Glomerular visceral epithelial cell (primary cell): Measurements from ENCODE around the gene COL16A1.
A peak's percentile ranks its signal among the peaks of the same experiment; 100 is the strongest.

Source experiments
- DNase-seq: peaks from one replicate; pipeline ENCODE4 v3.0.0-alpha.2; 2016; ENCODE audit errors: extremely low spot score

COL16A1 gene

GRCh38 chr1:31687601-31688000, 16.2 kb downstream of the COL16A1 start:
- DNase-seq: no peak

GRCh38 chr1:31685795-31686194, 18.0 kb downstream of the COL16A1 start:
- DNase-seq: no peak

GRCh38 chr1:31683997-31684396, 19.8 kb downstream of the COL16A1 start:
- no peak for DNase-seq

- DNase-seq: no peak
These were observed 22.4 kb downstream of the COL16A1 start for GRCh38 chr1:31681415-31681814.

- DNase-seq: no peak
These were observed 24.1 kb downstream of the COL16A1 start for GRCh38 chr1:31679676-31680230.

GRCh38 chr1:31679091-31679490, 24.7 kb downstream of the COL16A1 start:
- DNase-seq: no peak

GRCh38 chr1:31678681-31679080, 25.1 kb downstream of the COL16A1 start:
- no peak for DNase-seq

- no peak for DNase-seq
These were observed 25.9 kb downstream of the COL16A1 start for GRCh38 chr1:31677949-31678348.

GRCh38 chr1:31677401-31677800, 26.4 kb downstream of the COL16A1 start:
- DNase-seq: no peak

GRCh38 chr1:31675756-31676155, 28.1 kb downstream of the COL16A1 start:
- no peak for DNase-seq

GRCh38 chr1:31675161-31675560, 28.7 kb downstream of the COL16A1 start:
- DNase-seq: no peak

- DNase-seq: no peak
These were observed 29.2 kb downstream of the COL16A1 start for GRCh38 chr1:31674626-31675025.

GRCh38 chr1:31673433-31673832, 30.4 kb downstream of the COL16A1 start:
- DNase-seq: no peak

- DNase-seq: no peak
These were observed 30.8 kb downstream of the COL16A1 start for GRCh38 chr1:31672986-31673385.

- no peak for DNase-seq
These were observed 32.1 kb downstream of the COL16A1 start for GRCh38 chr1:31671561-31672201.

- no peak for DNase-seq
These were observed 32.7 kb downstream of the COL16A1 start for GRCh38 chr1:31671147-31671546.

- DNase-seq: no peak
These were observed 33.2 kb downstream of the COL16A1 start for GRCh38 chr1:31670593-31670964.

- DNase-seq: peak; percentile 75
These were observed 33.8 kb downstream of the COL16A1 start for GRCh38 chr1:31669786-31670592.

GRCh38 chr1:31669433-31669785, 34.4 kb downstream of the COL16A1 start:
- no peak for DNase-seq

GRCh38 chr1:31668303-31668883, 35.4 kb downstream of the COL16A1 start:
- DNase-seq: no peak

- DNase-seq: no peak
These were observed 36.6 kb downstream of the COL16A1 start for GRCh38 chr1:31667065-31667785.
